HL-60/S4 treated with phorbol 12-myristate 13-acetate at 8.2 ng/mL for 4 days and 3 days (cell line): ENCODE data around the gene CACNA1D.
"Not testable (repeated sequence)": the region's sequence is repeated elsewhere in the genome, so short reads cannot be mapped to it uniquely, and the experiment has no call there.

ENCODE experiments used
- in situ Hi-C: fragments of 300-500 bp; cut with MboI; formaldehyde crosslinking; loops from 2 replicates; pipeline ENCODE4 v1.15.0; 2022; ENCODE audit warnings: low sequenced_read_pairs

Gene CACNA1D

DNA sequence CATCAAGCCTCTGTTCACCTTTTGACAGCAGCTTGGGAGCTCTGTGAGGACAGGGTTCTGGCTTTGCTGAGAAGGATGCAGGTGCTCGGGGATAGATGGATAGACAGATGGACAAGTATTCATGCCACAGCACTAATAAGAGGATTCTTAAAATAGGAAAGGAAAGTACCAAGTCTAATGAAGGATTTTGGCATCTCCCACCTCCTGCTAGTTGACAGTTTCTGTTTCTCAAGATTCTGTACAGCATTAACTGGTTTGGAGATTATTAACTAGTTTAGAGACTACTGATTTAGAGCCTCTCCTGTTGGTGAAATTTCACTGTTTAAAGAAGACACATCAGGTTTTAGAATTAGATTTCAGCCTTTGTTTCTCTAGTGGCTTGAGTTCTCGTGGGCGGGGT, 152.3 kb downstream of the CACNA1D start:
- in situ Hi-C loops: no loop called here

DNA sequence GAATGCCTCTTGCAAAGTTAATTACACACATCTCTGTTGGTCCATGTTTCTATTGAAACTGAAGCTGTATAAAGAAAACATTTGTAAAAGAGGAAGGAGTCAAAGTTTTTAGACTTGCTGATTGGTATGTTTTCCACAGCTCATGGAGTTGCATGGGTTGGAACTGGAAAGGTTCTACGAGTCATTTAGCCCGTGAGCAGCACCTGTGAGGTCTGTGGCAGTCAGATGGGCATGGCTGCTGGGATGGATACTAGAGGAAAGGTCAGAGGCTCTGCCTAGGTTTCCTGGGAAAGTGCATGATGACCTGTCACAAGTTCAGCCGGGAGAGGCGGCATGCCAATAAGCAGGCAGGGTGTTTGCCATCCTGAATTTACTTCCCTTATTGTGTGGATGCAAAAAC, 155.4 kb downstream of the CACNA1D start:
- in situ Hi-C loops: no loop called here

DNA sequence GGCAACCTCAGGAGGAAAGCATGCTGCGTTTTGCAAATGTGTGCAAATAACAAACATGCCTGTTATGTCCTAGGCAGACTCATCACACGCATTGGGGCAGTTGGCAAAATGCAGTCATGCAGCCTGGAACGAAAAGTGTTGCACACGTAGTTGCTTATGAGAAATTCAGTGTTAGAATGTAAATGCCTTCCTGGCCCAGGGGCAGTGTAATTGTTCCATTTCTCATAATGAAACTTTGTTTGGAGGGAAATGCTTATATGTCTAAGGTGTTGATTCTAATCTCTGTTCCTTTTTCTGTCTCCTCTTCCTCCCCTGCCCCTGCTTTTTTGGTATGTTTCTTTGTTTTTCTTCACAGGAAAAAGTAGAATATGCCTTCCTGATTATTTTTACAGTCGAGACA, 156.0 kb downstream of the CACNA1D start:
- in situ Hi-C loops: no loop called here

DNA sequence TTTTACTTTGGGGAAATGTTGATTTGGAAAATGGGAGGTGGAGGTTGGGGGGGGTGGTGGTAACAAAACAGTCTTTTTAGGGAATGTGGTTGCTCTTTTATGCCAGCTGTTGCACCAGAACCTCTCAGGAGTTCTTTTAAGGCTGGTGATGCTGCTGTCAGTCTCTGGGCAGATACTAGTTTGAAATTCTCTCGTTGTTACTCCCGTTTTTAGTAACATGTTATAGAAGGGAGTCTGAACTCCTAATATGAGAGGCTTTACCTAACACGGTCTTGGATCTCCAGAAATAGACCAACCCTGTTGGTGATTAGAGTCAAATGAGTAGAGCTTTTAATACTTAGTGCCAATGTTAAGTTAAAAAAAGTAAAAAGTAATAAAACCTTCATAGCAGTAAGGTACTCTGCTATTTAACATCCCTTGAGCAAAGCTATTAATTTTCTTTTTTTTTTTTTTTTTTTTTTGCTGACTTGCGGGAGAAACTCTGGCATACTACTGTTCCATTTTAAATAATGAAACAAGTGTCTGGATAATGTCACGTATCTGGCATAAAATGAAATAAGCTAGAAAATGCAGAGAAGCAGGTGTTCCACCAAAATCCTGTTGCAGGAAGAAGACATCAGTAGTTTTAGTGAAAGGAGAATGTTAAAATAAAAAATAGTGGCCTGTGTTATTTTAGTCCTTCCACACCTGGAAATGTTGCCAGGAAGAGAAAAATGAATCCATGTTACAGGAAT, 156.7 kb downstream of the CACNA1D start:
- in situ Hi-C loops: no loop called here

DNA sequence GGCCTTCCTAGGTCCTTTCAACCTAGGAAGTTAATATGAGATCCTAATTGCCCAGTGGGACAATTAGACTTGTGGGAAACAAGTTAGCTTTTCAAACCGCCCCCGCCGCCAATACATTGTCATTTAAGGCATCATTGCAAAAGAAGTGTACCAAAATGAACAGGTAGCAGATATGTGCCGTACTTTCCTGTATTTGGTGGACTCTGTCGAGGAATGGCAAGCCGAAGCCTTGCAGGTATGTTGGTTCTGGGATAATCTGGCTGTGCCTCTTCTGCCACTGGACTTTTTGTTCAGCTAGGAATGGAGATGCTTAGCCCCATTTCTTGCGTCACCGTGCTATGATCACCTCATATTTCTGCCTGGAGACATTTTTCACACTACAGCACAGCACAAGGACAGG, 157.5 kb downstream of the CACNA1D start:
- in situ Hi-C loops: no loop called here

DNA sequence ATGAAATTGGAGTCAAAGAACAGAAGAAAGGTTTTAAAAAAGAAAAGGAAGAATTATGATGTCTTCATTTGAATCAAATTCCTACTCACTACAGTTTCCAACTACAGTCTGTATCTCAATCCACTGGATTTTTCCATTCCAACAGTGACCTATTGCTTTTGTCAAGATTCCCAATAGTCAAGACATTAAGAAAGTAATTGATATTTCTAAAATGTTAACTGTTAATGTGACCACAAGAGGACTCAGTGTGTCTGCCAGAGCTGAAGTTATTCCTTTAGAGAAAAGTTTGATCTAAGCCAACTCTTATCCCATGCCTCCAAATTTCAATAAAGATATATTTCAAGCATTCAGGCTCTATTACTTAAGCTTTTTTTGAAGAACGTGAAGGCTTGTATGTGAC, 163.2 kb downstream of the CACNA1D start:
- in situ Hi-C loops: no loop called here

DNA sequence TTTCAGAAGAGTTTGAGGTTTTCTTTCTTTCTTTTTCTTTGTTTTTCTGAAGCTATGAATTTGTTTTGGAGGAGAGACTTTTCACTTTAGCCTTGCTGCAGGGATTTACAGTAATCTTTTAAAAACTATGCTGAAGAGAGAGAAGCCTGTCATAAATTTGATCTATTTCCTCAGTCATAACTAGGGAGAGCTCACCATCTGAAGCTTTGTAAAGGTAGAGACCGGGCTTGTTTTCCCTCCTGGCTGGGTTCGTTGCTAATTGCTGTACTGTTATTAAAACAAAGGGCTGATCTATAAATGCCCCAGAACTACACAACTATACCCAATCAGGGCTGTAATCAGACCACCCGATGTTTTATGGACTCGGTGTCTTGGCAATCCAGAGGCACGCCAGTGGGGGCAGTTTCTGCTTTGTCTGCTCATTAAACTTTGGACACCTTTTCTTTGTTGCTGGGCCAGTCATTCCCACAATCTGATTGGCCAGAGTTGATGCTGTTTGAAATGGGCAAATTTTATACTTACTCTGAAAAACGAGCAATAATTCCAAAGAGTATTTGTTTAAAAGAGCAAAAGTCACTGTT, 164.3 kb downstream of the CACNA1D start:
- in situ Hi-C loops: no loop called here

DNA sequence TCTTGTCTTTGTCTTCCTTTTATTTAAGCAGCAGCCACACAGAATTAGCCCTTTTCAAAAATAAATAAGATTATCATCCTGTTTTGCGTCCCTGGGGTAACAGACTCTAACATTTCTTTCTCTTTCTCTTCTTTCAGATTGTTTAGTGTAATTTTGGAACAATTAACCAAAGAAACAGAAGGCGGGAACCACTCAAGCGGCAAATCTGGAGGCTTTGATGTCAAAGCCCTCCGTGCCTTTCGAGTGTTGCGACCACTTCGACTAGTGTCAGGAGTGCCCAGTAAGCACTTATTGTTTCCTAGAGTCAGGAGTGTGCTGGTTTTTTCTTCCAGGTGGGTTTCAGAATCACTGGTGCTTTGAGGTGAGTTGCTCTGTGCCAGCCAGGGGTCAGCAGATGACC, 165.6 kb downstream of the CACNA1D start:
- in situ Hi-C loops: no loop called here

DNA sequence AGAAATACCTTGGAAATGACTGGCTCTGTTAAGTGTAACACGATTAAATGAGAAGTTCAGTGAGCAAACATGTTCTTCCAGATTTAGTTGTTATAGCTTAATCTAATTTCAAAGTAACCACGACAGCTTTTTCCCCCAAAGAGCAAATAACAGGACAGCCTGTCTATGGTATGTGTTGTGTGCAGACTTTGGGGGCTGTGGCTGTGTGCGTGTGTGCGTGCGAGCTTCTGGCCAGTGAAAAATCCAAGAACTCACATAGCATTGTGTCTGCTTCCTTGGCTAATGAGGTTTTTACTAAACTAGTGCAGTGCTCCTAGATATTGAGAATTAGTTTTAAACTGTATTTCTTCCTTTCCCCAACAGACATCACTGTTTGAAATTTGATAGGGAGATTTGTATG, 167.1 kb downstream of the CACNA1D start:
- in situ Hi-C loops: no loop called here

DNA sequence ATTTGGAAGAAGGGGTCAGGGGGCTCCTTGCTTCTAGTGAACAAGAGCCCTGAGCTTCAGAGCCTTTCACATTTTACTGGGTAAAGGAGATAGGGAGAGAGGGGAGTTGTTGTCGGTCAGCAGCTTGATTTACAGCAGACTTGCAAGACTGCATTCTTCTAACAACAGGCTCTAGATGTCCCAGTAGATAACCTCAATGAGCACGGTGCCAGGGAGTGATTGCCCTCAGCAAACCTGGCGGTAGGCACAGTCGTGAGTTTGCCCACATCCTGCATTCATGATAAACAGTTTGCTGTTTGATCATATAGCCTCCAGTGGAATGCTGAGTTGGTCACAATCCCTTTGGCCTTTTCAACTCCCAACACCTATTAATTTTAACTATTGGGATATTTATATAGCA, 170.4 kb downstream of the CACNA1D start:
- in situ Hi-C loops: not testable (repeated sequence)

DNA sequence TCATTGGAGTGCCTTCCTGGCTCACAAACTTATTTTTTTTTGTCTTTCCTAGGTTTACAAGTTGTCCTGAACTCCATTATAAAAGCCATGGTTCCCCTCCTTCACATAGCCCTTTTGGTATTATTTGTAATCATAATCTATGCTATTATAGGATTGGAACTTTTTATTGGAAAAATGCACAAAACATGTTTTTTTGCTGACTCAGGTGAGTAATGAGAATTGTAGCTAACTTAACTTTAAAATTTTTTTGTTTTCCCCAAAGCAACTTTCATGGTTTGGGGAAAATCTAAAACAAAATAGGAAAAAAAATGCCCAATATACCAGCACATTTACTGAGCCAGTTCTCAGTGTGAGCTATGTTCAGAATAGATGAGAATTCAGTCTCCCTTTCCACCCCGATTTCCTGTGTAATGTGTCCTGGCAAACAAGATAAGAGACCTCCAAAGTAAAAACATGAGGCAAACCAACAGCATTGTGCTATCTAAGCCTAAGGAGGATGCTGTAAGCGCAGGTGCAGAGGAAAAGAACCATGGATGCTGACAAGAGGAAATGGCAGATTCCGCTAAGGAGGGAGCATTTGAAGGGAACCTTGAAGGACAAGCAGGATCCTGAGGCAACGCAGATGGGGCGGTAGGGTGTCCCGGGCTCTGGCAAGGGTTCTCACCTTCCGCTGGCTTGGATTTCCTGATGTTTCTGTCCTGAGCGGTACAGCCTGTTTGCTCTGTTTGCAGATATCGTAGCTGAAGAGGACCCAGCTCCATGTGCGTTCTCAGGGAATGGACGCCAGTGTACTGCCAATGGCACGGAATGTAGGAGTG, 171.4 kb downstream of the CACNA1D start:
- in situ Hi-C loops: no loop called here

DNA sequence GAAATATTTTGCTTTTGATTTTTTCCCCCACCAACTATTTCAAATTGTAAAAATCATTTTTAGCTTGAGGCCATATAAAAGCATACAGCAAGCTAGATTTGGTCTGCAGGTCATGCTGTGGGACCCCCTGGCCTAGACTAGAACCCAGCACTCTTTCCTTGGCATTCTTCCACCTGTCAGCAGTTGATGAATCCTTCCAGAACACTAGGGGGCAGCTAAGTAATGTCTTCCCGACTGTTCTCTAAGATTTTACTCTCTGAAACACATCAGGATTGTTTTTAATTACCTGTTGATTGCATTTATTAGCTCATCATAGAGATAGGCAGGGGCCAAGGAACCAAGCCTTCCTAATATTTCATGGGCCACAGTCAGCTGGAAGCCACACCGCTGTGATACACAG, 174.5 kb downstream of the CACNA1D start:
- in situ Hi-C loops: no loop called here

DNA sequence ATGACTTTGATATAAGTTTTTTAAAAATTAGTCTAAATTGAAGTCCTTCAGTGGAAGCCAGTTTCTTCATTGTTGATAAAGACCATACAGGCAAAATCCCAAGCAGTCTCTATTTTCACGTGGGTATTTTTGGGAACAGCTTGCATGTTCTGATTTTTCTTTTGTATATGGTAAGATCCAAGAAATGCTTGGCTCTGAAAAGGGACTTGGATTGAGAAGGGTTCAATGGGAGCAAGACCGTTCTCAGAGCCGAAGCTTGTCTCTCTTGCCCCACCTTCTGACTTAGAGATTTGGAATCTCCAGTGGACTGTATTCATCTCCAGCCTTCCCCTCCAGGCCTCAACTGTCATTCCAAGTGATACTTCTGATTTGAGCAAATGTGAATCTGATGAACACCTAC, 176.3 kb downstream of the CACNA1D start:
- in situ Hi-C loops: no loop called here

DNA sequence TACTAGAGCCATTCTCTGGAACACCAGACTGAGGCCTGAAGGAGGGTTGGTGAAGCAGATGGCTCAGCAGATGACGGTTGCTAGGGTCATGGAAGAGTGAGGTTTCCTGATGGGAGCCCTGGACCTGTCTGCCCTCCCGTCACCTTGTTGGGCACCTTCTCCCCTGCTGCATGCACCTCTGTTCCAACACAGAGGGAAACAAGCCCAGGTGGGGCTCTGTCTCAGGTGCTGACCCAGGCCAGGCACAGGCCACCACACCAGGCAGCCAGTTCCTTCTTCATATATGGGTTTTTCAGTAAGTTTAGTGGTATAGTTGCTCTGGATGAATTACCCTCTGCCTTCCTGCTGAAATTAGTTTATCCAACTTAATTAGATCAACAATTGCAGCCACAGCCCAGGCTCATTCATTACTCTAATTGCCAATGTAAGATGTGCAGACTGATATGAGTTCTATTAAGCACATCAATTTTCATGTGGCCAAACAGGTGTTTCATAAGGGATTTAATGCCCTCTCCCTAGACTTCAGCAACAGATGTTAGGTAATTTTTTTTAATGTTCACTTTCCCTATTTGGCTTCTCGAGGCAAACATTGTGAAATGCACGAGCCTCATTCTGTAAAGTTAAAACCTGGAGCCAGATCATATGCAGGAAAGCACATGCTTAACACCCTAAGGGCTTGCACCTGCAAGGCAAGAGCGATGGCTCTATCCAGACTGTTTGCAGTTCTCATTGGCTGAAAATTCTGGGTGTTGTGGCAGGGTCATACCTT, 177.0 kb downstream of the CACNA1D start:
- in situ Hi-C loops: no loop called here

DNA sequence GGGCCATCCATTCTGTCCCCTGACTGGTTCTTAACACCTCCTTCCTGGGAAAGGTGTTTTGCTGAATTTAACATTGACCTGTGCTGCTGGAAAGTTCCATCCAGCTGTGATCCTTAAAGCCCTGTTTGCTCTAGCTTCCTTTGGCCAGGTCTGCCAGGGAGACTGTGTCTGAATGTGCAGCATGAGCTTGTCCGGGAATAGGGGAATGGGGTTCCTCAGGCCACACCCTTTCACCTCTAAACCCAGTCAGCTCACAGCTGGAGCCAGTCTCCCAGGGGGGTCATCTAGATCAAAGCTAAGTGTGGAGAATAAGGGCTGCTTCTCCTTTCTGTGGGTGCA, 177.5 kb downstream of the CACNA1D start:
- in situ Hi-C loops: no loop called here

DNA sequence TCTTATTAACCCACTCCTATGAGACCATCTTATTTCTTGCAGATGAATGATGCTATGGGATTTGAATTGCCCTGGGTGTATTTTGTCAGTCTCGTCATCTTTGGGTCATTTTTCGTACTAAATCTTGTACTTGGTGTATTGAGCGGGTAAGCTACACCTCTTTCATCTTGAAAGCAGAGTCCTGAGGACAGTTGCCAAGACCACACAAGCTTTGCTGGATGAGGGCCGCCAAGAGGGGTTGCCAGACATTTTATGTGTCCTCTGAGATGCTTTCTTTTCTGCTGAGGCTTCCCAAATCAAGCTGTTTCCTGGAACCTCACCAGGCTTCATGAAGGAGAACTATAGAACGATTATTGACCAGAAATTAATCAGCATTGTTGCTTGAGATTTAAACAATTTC, 178.6 kb downstream of the CACNA1D start:
- in situ Hi-C loops: no loop called here

DNA sequence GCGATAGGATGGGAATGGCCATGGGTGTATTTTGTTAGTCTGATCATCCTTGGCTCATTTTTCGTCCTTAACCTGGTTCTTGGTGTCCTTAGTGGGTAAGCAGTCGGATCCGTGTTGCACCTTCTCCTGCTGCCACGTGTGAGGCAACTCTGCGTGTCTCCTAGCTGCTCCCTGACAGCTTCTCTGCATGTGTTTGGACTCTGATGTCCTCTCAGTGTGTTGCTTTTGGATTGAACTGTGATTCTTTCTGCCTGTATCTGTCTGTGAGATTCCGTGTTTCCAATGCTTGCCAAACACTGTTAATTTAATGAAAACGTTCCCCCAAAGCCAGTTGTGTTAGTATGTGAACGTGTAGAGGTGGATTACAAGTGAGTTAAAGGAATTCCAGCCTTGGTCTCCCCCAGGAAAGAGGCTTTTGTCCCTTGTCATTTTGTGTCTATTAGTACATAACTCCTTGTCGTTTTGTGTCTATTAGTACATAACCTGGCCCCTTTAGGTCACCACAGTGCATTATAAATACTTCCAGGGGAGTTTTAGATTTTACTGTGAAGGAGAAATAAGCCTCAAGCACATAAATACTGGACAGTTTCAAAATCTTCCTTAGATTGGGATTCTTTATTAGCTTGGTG, 179.4 kb downstream of the CACNA1D start:
- in situ Hi-C loops: no loop called here

DNA sequence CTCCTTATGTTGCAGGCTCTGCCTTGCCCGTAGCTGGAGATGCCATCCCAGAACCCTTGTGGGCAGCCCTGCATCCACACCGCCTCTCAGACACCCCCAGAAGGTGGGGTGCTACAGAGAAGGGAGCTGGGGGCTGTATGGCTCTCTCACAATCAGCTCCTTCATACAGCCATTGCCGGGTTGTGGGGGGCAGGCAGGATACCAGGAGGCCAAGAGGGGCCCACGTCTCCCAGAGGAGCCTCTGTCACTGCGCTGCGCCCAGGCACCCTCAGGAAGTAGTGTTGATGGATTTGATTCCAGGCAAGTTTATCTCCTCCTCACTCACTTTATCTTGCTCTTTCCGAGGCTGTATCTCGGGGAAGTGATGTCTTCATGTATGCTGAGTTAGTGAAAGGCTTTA, 180.2 kb downstream of the CACNA1D start:
- in situ Hi-C loops: no loop called here

DNA sequence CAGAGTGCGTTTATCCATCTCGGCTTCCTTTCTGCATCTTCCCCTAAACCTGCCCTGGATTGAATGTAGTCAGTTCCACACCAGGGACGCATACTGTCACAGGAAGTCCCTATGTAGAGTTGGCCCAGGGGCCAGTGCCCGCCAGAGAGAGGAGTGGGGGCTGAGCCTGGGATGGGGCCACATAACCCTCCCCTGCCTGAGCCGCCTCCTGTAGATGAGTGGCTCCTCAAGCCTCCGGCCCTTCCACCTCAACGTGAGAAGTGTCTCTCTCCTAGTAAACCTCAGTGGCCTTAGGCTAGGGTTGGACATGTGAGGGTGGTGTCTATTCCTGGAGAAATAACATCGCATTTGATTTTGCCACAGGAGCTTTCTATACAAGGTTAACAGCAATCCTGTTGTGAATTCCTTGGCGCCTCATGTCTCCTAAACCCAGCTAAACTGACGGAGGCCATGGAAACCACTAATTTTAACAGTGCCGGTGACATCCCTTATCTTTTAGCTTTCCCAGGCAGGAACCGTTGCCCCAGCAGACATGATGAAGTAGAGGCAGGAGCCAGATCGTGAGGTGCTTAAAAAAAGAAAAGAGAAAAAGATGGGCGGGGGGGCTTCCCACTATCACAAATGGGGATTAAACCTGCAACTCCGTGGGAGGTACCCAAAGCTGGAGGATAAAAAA, 180.7 kb downstream of the CACNA1D start:
- in situ Hi-C loops: no loop called here

DNA sequence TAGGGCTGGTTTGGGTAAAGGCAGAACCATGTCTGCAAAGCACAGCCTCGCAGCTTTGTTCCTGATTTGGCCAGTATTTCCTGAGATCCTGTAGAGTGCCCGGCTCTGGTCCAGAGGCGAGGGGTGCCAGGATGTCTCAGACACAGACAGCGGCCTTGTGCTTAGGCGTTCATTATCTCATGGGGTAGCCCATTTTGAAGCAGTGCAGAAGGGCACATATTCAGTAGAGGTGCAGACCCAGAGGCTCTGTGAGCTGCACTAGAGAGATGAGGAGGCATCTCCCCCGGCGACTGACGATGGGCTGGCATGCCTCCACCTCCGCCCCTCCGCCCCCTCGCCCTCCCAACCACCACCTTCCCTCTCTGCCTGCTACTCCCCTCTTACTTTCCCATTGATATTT, 181.5 kb downstream of the CACNA1D start:
- in situ Hi-C loops: no loop called here

DNA sequence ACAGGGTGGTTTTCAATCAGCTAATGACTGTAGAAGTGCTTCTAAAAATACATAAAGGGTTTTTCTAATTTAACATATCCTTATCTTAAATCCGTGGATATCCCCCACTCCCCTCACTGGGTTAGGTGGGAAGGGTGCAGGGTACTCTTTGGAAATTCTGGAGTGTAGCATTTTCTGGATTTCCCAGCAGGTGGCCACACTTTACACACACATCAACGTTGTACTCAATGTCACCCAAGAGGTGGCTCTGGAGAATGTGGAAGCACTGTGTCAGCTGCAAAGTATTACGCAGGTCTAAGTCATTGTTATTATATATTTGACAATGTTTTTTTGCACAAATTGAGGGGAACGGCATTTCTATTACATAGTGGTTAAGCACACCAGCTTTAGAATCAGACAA, 183.0 kb downstream of the CACNA1D start:
- in situ Hi-C loops: no loop called here
